GM19099 (cell line): Measurements from ENCODE around the gene MFRP.

Source experiments
- POLR2A ChIP-seq: IDR thresholded peaks from 3 replicates; pipeline ENCODE4 v1.6.1; 2011; ENCODE audit warnings: low read depth; ENCODE audit not compliant: insufficient read length; ENCODE audit errors: extremely low read depth

The MFRP gene

DNA sequence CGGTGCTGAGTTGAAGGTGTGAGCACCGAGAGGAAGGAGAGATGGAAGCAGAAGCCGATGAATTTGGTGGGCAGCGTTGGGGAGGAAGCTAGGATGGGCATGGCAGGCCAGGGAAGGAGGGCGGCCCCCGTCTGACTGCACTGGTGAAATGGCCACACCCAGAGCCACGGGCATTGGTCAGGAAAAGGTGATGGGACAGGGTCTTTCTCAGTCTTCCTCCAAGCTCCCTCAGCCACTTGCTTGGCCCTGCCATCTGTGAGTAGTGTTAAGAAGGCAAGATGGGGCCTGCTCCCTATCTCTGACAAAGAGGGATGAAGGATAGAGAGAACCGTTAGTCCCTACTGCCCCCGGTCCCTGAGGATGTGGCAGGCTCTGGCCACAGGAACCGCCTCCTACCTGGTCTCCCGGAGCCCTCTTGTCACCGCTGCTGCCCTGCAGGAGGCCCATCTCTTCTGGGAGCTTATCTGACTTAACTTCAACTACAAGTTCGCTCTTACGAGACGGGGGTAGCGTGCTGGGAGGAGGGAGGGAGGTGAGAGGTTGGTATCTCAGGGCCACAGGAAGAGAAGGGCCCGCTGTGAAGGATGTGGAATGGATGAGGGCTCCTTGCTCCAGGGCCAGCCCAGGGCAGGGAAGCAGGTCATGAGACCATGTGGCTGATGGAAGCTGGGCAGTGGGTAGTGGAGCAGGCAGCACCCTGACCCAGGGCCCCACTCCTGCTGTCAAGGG lies 36.4 kb downstream of the MFRP start:
- no peak for TF ChIP-seq POLR2A

DNA sequence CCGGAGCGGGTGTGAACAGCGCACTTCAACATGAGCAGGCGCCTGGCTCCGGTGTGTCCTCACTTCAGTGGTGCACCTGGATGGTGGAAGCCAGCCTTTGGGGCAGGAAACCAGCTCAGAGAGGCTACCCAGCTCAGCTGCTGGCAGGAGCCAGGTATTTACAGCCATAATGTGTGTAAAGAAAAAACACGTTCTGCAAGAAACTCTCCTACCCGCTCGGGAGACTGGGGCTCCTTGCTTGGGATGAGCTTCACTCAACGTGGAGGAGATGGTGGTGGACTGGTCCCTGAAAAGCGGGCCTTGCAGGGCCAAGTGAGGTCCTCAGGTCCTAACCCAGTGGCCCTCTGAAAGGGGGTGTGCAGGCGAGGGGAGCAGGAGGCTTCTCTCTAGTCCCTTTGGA lies 37.1 kb downstream of the MFRP start:
- TF ChIP-seq POLR2A: no peak

DNA sequence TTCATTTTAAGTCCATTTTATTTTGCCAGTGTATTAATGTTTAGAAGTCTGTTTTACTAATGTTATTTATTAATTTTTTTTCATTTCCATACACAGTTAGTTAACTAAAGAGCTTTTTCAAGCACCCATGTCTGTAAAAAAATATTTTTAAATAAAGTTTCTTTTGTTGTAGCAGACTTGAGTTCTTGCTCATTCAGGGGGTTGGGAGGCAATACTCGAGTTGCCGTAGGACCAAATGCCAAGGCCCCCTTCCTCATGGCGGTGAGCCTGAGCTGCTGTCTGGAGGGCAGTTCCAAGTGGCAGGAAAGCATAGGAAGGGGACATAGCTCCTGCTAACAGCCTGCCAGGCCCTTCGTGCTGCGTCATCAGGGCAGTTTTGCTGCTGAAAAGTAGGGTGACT lies 38.5 kb downstream of the MFRP start:
- TF ChIP-seq POLR2A: no peak

DNA sequence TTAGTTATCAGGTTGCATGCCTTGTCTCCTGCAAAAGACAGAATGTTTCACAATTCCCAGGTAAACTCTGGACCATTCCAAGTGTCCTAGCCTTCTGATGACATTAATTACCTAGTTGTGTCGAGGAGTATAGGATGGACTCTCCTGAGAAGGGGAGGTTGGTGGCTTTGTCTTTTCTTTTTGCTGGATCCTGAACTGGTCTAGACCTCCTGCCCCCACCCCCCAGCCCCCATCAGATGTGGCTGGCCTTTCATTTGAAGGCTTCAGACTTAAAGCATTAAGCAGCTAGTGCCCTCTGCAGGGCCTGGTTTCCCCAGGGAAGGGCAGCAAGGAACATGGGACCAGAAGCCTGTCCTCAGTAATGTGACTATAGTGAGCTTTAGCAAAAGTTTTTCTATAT lies 39.3 kb downstream of the MFRP start:
- TF ChIP-seq POLR2A: no peak

DNA sequence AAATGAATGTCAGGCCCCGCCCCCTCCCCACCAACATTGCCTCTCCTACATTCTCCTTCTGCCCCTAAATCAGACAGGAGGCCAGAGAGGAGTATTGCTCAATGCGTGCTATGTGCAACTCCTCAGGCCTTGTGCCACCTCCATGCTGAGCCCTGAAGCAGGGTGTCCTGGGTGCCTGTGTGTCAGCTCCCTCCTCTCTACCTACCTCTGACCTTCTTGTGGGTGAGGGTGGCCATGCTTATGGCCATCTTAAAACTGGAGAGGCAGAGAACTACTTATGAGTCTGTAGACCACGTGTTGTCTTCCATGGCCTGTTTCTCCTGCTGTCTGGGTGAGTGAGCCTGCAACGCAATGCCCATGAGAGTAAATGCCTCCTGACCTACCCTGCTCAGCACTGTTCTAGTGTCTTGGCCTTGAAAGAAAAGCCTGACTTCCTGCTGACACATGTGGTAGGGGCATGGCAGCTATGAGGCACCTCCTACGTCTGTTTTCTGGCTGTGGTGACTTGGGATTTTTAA lies 40.1 kb downstream of the MFRP start:
- TF ChIP-seq POLR2A: no peak

DNA sequence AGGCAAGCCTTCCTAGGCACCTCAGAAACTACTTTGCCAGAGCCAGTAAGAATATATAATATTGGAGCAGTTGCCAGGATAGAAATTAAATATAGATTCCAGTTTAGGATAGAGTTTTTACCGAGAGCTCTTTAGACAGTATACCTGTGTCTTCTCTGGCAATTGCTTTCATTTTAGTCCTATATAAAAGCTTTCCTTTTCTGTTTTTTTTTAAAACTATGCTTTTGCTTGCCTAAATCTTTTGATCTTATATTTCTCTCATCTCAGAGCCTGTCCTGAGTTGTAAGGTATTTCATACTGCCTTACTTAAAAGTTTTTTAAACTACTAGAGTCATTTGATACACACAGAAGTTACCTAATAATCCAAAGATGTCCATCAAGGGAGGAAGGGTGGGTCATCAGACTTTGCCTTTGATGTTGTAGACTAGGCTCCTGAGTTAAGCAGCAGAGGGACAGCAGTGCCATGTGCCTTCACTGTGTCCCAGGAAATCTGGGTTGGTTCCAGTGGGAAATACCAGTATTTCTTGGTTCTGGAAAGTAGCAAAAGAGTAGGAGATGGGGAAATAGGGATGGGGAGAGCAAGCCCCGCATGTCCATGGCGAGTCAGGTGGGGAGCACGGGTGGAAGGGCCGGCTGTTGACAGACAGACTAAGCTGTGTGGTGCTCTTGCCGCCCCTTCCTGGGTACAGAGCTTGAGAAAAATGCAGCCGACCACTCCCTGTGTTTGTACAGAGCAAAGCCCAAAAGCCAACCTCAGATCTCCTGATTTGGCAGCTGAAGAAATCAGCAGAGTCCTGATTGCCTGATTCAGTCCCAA lies 40.7 kb downstream of the MFRP start:
- TF ChIP-seq POLR2A: no peak

DNA sequence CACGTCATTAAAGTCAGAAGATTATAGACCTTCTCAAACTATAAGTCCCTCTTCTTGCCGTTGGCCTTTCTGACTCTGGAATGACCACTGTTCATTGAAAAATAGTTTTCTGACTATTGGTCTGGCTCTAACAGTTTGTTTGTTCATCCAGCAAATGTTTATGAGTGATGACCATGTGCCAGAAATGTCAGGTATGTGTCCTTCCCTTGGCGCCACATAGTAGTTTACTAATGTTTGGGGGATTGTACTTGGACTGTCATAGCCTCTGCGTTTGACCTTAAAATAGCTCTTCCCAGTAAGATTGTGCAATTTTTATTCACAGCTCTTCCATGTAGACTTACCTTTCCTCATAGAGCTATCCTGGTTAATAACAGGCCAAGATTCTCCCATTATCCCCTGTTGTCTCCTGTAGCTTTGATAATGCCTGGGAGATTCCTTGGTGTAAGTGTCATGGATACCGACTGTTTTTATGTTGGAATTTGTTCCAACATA lies 43.2 kb downstream of the MFRP start:
- TF ChIP-seq POLR2A: no peak

DNA sequence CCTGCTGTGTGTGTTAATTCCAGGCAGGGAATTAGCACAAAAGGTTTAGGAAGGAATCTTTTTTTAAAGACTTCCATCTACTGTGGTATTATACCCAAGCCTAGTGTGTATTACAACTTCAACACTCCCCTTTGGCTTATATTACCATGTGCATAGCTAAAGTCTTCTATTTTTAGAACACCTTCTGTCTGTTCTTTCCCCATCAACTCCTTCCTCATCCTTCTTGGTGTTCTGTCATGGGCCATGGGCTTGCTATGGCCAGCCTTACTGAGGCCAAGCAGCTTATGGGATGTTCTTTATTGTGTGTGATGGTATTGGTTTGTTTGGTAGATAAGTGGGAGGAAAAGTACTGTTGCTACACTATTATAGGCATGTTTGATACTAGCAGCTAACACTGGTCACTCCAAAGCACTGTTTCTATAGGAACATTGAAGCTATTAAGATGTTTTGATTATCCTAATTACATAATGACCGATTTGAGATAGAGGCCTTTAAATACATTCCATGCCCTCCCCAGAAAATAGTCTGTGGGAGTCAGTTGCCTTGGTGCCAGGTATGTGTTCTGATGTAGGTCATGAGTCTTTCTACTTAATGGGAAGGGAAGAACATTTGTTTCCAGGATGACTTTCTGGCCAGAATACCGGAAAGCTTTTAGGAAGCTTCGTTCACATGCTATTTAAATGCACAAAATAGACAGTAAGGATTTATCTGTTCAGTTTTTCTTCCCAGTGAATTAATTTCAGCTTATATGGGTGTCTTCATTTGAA lies 46.1 kb downstream of the MFRP start:
- no peak for TF ChIP-seq POLR2A

DNA sequence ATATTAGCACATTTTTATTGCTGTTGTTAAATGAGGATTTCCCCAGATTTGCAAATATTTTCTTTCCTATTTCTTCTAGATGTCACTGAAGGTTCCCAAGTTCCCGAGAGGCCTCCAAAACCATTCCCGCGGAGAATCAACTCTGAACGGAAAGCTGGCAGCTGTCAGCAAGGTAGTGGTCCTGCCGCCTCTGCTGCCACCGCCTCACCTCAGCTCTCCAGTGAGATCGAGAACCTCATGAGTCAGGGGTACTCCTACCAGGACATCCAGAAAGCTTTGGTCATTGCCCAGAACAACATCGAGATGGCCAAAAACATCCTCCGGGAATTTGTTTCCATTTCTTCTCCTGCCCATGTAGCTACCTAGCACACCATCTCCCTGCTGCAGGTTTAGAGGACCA lies 47.1 kb downstream of the MFRP start:
- TF ChIP-seq POLR2A: no peak

DNA sequence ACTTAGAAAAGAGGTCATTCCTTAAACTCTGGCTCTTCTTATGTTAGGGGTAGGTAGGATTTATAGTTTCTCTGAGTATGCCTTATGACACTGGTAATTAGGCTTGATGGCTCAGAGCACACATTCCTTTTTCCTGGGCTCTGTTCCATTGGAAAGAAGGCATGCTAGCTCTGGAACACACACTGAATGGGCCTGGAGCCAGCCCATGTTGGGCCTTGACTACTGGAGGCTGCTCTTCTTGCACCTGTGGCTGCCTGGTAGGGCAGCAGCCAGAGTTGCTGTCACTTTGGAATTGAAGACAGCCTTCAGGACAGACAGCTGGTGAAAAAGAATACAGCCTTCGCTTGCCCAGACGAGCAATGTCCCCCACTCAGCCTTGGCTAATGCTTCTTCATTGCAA lies 47.8 kb downstream of the MFRP start:
- no peak for TF ChIP-seq POLR2A

DNA sequence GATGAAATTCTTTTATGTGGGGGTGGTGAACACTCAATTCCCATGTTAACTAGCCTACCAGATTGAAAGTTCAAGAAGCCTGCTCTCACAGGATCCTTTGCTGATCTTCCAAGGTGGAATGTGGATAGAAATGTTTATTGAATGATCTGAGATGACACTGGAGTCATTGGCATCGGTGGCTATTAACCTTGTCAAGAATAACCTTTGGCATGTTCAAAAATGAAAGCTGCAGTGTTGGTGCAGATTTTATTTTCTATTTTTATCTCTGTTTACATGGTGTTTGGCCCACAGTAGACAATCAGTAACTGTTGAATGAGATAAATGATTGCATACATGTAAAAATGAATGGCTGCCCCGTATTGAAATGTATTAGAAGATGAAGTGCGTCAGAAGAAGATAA lies 48.6 kb downstream of the MFRP start:
- TF ChIP-seq POLR2A: no peak

DNA sequence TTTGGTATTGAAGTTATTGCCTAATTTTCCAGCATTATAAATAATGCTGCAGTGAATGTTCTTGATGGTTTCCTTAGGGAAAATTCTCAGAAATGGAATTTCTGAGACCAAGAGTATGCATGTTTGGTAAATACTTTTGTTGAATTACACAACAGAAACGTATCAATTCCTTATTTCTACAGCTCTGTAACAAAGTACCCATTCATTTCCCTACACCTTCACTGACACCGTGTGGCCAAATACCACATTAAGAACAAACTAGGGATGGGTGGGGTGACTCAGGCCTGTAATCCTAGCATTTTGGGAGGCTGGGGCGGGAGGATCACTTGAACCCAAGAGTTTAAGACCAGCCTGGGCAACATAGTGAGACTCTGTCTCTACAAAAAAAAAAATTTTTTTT lies 51.3 kb downstream of the MFRP start:
- no peak for TF ChIP-seq POLR2A

DNA sequence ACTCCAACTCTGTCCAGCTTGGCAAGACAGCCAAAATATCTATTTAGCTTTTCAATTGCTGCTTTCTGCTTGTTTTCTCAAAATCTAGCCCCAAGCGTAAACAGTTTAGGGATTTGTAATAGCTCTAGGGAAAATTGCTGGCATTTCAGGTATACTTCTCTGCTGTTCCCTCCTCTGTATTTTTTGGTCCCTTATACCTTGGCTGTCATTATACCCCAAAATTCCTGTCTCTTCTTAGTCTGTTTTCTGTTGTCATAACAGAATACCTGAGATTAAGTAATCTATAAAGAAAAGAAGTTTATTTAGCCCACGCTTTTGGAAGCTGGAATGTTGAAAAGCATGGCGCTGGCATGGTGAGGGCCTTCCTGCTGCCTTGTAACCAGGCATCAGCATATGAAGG lies 53.0 kb downstream of the MFRP start:
- no peak for TF ChIP-seq POLR2A

DNA sequence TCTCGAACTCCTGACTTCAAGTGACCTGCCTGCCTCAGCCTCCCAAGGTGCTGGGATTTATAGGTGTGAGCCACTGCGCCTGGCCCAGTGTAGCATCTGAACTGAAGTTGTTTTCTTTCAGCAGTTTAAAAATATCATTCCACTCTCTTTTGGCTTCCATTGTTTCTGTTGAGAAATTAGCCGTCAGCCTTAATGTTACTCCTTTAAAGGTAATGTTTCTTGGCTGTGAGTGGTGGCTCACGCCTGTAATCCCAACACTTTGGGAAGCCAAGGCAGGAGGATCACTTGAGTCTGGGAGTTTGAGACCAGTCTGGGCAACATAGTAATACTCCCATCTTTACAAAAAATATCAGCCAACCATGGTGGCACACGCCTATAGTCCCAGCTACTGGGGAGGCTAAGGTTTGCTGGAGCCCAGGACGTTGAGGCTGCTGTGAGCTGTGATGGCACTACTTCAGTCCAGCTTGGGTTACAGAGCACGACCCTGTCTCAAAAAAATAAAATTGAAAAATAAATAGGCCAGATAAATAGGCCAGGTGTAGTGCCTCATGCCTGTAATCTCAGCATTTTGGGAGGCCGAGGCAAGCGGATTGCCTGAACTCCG lies 55.5 kb downstream of the MFRP start:
- no peak for TF ChIP-seq POLR2A
